GM19397 (cell line): Measurements from ENCODE around the gene OXTR.

Experiments
- ATAC-seq: cut with Tn5 transposase; IDR thresholded peaks from one replicate; pipeline ENCODE4 v1.9.1; 2021; ENCODE audit warnings: mild to moderate bottlenecking, moderate library complexity; ENCODE audit not compliant: unreplicated experiment

OXTR gene

GRCh38 chr3:8713901-8714759 lies 55.3 kb downstream of the OXTR start:
- ATAC-seq, result no peak

DNA sequence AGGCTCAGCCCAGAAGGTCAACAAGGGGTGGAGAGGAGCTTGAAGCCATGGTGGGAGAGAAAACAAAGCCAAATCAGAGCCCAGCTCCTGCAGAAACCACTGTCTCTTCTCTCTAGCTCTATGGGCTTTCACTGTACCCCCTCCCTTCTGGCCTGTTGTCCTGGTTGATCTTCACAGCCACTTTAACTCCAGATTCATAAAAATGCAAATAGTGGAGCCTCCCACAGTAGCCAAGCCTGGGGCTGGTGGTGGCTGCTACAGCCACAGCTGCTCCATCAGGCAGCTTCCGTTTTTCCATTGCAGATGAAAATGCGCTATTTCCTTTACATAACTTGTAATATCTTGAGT lies 56.5 kb downstream of the OXTR start:
- ATAC-seq, result no peak

DNA sequence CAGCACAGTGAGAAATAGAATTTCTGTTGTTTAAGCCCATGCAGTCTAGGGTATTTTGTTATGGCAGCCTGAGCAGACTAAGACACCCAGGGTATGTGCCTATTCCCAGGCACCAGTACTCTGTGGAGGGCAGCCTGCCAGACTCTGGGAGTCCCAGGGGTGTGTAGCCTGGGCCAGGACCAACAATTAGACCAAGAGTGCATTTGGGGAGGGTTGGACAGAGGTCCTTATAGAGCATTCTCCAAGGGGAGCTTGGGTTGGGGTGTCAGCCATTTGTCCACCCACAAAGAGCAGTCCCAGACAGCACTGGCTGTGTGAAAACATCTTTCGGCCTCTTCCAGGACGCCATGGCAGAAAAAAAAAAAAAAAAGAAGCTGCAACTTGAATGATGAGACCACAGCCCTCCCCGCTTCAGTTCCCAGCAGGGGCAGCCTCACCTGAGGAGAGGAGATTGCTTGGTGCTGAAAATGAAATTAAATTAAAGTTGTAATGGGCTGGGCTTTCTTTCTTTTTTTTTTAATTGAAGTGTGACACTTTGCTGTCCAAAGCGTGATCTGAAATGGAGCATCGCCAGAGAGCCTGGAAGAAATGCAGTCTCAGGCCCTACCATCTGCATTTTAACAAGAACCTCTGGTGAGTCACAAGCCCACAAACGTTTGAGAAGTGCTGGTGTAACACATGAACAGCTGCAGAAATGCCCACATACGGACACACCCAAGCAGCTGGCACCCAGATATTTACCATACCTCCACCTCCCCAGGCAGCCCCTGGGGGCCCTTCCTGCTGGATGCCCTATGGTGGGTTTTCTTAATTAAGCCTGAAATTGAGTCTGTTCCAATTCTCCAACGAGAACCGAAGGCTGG lies 57.1 kb downstream of the OXTR start:
- no peak for ATAC-seq

- no peak for ATAC-seq
These were observed 59.5 kb downstream of the OXTR start for GRCh38 chr3:8709801-8710507.

- no peak for ATAC-seq
These were observed 60.1 kb downstream of the OXTR start for GRCh38 chr3:8709287-8709686.

- no peak for ATAC-seq
These were observed 63.8 kb downstream of the OXTR start for GRCh38 chr3:8705575-8705974.

DNA sequence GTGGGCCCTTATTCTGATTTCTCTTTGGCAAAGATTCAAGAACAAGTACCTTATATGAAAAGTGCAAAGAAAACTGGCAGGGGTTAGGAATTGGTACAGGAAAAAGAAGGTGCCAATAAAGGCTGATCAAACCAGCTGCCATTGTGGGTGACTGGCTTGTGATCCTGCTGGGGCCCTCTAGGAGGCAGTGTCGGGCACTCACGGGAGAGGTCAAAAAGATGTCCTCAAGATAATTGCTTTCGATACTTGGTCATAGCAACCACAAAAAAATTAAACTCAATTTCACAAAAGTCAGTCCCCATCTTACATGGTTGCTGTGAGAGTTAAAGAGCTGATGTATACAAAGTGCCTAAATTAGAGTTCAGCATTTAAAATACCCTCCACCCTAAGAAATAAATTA lies 66.9 kb downstream of the OXTR start:
- ATAC-seq, result no peak
